Activated CD4-positive, alpha-beta memory T cell treated with anti-CD3 and anti-CD28 coated beads, Interleukin-2, amount 10 ng/mL, durations not matched to agents 7 days and 5 days (primary cell): ENCODE data around the gene SND1. TPM values are rescaled to one million over a fixed set of nuclear protein-coding genes. Genes with fewer than 3 reads are reported as not detected.

ENCODE experiments used
- CTCF ChIA-PET: fragments of 350-600 bp; sonication (Branson Sonifier 250); formaldehyde crosslinking; loops from one replicate; lab custom pipeline; 2021; ENCODE audit warnings: antibody characterized with exemption, inconsistent platforms; lab: Charles Lee
- POLR2A ChIA-PET: fragments of 350-600 bp; sonication (Branson Sonifier 250); formaldehyde crosslinking; loops from one replicate; lab custom pipeline; 2021; ENCODE audit warnings: antibody characterized with exemption; lab: Charles Lee
- DNase-seq: peaks from one replicate; pipeline ENCODE4 v3.0.0-alpha.2; 2020
- H3K27ac Mint-ChIP-seq: one replicate; pipeline ENCODE4 v1.8.0; 2021; ENCODE audit warnings: mild to moderate bottlenecking, mixed read lengths
- H3K27me3 Mint-ChIP-seq: one replicate; pipeline ENCODE4 v1.8.0; 2021; ENCODE audit warnings: mixed read lengths
- H3K36me3 Mint-ChIP-seq: one replicate; pipeline ENCODE4 v1.8.0; 2021; ENCODE audit warnings: low read depth, mixed read lengths
- H3K4me1 Mint-ChIP-seq: one replicate; pipeline ENCODE4 v1.8.0; 2021; ENCODE audit warnings: mixed read lengths
- H3K4me3 Mint-ChIP-seq: one replicate; pipeline ENCODE4 v1.8.0; 2021; ENCODE audit warnings: mild to moderate bottlenecking, mixed read lengths
- H3K9me3 Mint-ChIP-seq: one replicate; pipeline ENCODE4 v1.8.0; 2021; ENCODE audit warnings: mixed read lengths
- total RNA-seq, 2 experiments: library from RNA; stranded (reverse); gene quantifications; one replicate each; pipeline ENCODE4 v1.2.3, GENCODE V29; 2021

The SND1 gene
- total RNA-seq, 2 experiments from 2014 or later: 171 to 175 TPM

DNA sequence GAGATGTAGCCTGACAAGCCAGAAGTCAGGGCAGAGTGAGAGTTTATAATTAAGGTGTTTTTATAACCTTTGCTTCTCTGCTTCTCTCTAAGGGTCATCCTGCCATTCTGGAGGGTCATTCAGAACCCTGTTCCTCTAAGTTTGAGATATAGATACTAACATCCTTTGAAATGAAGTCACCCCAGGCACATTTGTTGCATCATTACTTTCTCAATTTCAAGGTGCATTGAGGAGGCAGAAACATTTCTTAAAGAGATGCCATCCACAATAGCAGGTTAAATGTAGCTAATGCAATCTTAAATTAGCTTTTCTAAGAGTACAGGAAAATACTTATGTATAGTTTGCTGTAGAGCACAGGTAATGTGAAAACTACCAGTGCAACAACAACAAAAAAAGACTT is 272.9 kb downstream of the SND1 start:
- DNase-seq: no peak
- no peaks in the 10 kb centered on the region for H3K9me3 Mint-ChIP-seq
- peaks cover 9% of the 10 kb centered on the region for H3K36me3 Mint-ChIP-seq
- H3K27ac Mint-ChIP-seq: no peak overlapping the region
- CTCF ChIA-PET: no interaction called here
- POLR2A ChIA-PET: no interaction called here
- no peaks in the 10 kb centered on the region for H3K27me3 Mint-ChIP-seq
- no peak overlapping the region for H3K4me3 Mint-ChIP-seq
- H3K4me1 Mint-ChIP-seq: peaks cover 14% of the 10 kb centered on the region

DNA sequence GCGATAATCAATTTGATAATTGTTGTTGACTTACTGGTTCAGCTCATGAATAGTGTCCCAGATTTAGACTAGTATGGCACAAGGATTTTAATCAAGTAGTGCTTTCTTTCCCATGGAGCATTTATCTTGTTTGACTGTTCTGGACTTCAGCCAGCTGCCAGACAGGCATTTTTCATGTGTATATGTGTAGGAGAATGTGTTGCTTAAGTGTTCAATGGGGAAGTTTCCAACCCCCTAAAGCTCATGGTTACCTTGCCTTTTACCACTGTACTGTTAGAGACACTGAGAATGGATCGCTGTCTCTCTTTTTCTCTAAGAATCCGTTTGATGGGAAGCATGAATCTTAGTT is 275.3 kb downstream of the SND1 start:
- CTCF ChIA-PET: no interaction called here
- Mint-ChIP-seq H3K4me1 (peaks cover 13% of the 10 kb centered on the region), H3K36me3 (peaks cover 25% of the 10 kb centered on the region), H3K9me3 (no peaks in the 10 kb centered on the region), H3K27me3 (no peaks in the 10 kb centered on the region), H3K4me3 (no peak overlapping the region), H3K27ac (no peak overlapping the region)
- POLR2A ChIA-PET: no interaction called here
- DNase-seq: no peak

DNA sequence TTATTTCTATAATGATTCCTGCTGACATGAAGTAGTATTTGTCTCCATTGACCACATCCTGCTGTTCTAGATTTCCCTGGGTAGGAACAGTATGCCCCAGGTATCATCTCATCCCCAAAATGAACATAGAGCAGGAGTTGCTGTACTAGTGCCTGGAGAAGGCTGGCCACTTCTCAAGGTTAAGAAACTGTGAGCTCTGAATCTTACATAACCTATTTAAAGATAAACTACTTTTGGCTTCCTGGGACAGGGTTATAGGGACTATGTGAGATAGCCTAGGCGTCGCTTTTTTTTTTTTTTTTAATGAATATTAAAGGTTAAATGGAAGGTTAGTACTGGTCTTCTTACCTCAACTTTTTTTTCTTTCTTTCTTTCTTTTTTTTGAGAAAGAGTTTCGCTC is 276.2 kb downstream of the SND1 start:
- Mint-ChIP-seq H3K36me3 (peaks cover 31% of the 10 kb centered on the region), H3K4me1 (peaks cover 13% of the 10 kb centered on the region), H3K9me3 (no peaks in the 10 kb centered on the region), H3K27ac (no peak overlapping the region), H3K27me3 (no peaks in the 10 kb centered on the region), H3K4me3 (no peak overlapping the region)
- POLR2A ChIA-PET: no interaction called here
- no peak for DNase-seq
- CTCF ChIA-PET: interaction anchor here (0.9 kb wide), 1 partner anchor 11 kb away, joined by 3 read pairs; no protein-coding TSS in a partner anchor

DNA sequence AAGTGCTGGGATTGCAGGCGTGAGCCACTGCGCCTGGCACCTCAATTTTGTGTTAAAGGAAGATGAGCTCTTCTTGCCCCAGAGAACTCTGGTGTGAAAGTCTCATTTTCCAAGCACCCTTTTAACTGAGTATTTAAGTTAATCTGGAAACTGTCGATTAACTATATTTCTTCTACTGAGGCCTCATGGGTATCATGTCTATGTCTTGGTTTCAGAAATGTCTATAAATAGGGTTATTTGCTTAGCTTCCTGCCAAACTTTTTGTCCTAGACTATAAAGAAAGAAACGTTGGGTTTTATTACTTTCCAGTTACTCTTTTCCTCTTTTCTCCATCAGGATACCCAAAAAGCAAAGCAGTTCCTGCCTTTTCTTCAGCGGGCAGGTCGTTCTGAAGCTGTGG is 276.9 kb downstream of the SND1 start:
- ChIA-PET POLR2A (no interaction called here), CTCF (interaction anchor here (0.9 kb wide), 1 partner anchor 12 kb away, joined by 3 read pairs; no protein-coding TSS in a partner anchor)
- peaks cover 31% of the 10 kb centered on the region for H3K36me3 Mint-ChIP-seq
- no peak overlapping the region for H3K4me3 Mint-ChIP-seq
- no peaks in the 10 kb centered on the region for H3K27me3 Mint-ChIP-seq
- no peak for DNase-seq
- H3K27ac Mint-ChIP-seq: no peak overlapping the region
- H3K4me1 Mint-ChIP-seq: peaks cover 13% of the 10 kb centered on the region
- no peaks in the 10 kb centered on the region for H3K9me3 Mint-ChIP-seq

DNA sequence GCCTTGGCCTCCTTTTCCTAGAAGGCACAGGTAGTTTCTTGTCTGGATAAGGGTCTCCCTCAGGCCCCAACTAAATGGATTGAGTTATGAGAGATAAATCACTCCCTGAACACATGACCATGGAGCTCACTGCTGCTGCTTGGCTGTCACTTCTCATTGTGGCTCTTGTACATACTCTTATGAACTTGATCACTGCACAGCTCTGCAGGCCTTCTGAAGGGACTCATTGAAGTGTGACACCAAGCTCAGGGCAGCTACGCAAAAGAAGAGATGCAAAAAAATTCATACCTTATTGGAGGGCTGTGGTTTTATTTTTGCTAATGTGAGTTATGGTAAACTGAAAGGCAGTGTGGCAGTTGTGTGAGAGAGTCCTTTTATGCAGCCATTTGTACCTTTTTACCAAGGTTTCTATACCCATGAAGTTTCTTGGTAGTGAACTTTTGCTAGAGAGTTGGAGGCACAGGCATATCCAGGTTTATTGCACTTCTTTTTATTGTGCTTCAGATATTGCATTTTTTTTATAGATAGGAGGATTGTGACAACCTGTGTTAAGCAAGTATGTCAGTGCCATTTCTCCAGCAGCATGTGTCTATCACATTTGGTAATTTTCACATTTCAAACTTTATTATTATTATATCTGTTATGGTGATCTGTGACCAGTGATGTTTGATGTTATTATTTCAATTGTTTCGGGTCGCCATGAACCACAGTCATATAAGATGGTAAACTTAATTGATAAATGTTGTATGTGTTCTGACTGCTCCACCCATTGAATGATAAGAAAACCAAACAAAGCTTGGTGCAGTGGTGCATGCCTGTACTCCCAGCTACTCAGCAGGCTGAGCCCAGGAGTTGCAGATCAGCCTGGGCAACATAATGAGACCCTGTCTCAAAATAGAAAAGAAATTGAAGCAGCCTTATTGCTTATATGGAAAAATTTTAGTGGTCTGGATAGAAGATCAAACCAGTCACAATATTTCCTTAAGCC is 278.6 kb downstream of the SND1 start:
- H3K36me3 Mint-ChIP-seq: peaks cover 31% of the 10 kb centered on the region
- CTCF ChIA-PET: interaction anchor here (1.0 kb wide), 1 partner anchor 11 kb away, joined by 3 read pairs; no protein-coding TSS in a partner anchor
- no peak for DNase-seq
- H3K4me1 Mint-ChIP-seq: peaks cover 13% of the 10 kb centered on the region
- POLR2A ChIA-PET: no interaction called here
- no peak overlapping the region for H3K4me3 Mint-ChIP-seq
- H3K27ac Mint-ChIP-seq: no peak overlapping the region
- no peaks in the 10 kb centered on the region for H3K9me3 Mint-ChIP-seq
- no peaks in the 10 kb centered on the region for H3K27me3 Mint-ChIP-seq

DNA sequence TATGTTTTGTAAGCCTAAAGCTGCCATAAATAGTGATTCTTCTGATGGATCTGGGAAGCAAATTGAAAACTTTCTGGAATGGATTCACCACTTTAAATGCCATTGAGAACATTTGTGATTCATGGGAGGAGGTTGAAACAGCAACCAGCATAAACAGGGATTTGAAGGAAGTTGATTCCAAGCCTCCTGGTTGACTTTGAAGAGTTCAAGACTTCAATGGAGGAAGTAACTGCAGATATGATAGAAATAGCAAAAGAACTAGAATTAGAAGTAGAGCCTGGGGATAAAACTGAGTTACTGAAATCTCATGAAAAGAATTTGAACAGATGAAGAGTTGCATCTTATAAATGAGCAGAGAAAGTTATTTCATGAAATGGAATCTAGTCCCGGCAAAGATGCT is 280.1 kb downstream of the SND1 start:
- CTCF ChIA-PET: interaction anchor here (1.0 kb wide), 1 partner anchor 9 kb away, joined by 3 read pairs; no protein-coding TSS in a partner anchor
- peaks cover 31% of the 10 kb centered on the region for H3K36me3 Mint-ChIP-seq
- no peaks in the 10 kb centered on the region for H3K9me3 Mint-ChIP-seq
- H3K4me3 Mint-ChIP-seq: no peak overlapping the region
- H3K27me3 Mint-ChIP-seq: no peaks in the 10 kb centered on the region
- POLR2A ChIA-PET: no interaction called here
- H3K4me1 Mint-ChIP-seq: peaks cover 8% of the 10 kb centered on the region
- no peak for DNase-seq
- no peak overlapping the region for H3K27ac Mint-ChIP-seq

DNA sequence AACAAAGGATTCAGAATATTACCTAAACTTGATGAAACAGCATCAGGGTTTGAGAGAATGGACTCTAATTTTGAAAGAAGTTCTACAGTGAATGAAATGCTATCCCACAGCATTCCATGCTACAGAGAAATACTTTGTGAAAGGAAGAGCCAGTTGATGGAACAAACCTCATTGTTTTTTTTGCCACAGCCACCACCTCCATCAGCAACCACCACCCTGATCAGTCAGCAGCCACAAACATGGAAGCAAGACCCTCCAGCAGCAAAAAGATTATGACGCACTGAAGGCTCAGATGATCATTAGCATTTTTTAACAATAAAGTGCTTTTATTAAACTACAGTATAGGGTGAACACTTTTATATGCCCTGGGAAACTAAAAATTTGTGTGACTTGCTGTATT is 280.5 kb downstream of the SND1 start:
- no peaks in the 10 kb centered on the region for H3K9me3 Mint-ChIP-seq
- peaks cover 31% of the 10 kb centered on the region for H3K36me3 Mint-ChIP-seq
- POLR2A ChIA-PET: no interaction called here
- CTCF ChIA-PET: no interaction called here
- H3K27ac Mint-ChIP-seq: no peak overlapping the region
- no peak overlapping the region for H3K4me3 Mint-ChIP-seq
- DNase-seq: no peak
- no peaks in the 10 kb centered on the region for H3K27me3 Mint-ChIP-seq
- peaks cover 4% of the 10 kb centered on the region for H3K4me1 Mint-ChIP-seq

DNA sequence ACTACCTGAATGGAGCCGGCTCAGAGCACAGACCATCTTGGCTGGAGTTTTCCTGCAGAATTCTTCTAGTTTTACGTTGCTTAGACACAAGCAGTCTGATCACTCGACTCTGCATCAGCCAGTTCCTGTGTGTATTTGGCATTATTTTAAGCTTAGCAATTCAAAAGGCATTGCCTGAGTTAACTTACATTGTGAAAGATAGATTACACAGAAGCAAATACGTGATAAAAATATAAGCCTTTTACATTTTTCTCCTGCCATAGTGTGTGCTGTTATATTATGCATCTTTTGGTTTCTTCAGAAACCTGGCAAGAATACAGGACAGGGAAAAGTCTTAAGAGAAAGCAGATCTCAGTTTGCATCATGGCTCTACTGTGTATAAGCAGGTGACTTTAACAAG is 281.2 kb downstream of the SND1 start:
- POLR2A ChIA-PET: no interaction called here
- peaks cover 31% of the 10 kb centered on the region for H3K36me3 Mint-ChIP-seq
- no peaks in the 10 kb centered on the region for H3K9me3 Mint-ChIP-seq
- peaks cover under 1% of the 10 kb centered on the region for H3K4me1 Mint-ChIP-seq
- CTCF ChIA-PET: no interaction called here
- no peaks in the 10 kb centered on the region for H3K27me3 Mint-ChIP-seq
- no peak overlapping the region for H3K27ac Mint-ChIP-seq
- no peak overlapping the region for H3K4me3 Mint-ChIP-seq
- DNase-seq: no peak

DNA sequence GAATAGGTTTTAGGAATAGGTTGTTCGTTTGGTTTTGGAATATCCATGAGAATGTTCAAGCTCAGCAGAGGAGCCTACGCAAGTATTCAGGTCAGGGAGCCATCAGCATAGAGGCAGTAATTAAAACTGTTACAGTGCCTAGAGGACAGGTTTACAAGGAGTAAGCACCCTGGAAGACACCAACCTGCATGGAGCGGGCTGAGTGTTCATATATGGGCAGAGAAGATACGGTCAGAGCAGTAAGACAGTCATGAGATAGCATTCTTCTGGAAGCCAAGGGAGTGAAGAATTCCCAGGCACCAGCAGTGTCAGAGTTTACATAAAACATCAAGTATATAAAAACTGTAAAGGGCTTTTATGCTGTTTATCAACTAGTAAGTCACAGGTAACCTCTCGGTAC is 282.7 kb downstream of the SND1 start:
- Mint-ChIP-seq H3K4me3 (no peak overlapping the region), H3K27ac (no peak overlapping the region), H3K36me3 (peaks cover 24% of the 10 kb centered on the region), H3K4me1 (no peaks in the 10 kb centered on the region), H3K9me3 (no peaks in the 10 kb centered on the region), H3K27me3 (no peaks in the 10 kb centered on the region)
- no peak for DNase-seq
- ChIA-PET CTCF (interaction anchor here (0.5 kb wide), 1 partner anchor 14 kb away, joined by 3 read pairs; no protein-coding TSS in a partner anchor), POLR2A (no interaction called here)

DNA sequence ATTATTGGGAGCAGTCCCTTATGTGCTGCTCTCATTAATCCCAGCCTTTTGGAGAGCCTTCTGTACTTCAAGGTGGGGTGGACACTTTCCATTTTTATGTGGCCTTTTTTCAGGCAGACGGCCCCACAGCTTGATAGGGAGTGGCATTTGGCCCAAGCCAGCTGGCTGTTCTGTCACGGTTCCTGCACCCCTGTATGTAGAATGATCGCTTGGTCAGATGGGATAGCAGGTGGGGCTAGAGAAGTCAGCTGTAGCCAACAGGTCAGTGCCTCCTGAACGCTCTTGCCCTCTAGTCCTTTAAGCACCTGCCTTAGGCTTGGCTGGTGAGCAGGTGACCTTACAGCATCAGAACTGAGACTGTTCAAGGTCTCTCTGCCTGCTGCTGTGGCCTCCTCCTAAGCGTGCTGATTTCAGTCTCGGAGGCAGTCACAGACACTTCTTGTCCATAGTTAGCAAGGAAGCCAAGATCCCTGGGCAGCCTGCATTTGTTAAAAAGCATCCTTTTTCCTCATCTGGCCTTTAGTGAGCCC is 283.9 kb downstream of the SND1 start:
- H3K4me1 Mint-ChIP-seq: no peaks in the 10 kb centered on the region
- H3K4me3 Mint-ChIP-seq: no peak overlapping the region
- H3K36me3 Mint-ChIP-seq: peaks cover 15% of the 10 kb centered on the region
- ChIA-PET POLR2A (no interaction called here), CTCF (no interaction called here)
- no peaks in the 10 kb centered on the region for H3K27me3 Mint-ChIP-seq
- H3K27ac Mint-ChIP-seq: no peak overlapping the region
- DNase-seq: no peak
- no peaks in the 10 kb centered on the region for H3K9me3 Mint-ChIP-seq

DNA sequence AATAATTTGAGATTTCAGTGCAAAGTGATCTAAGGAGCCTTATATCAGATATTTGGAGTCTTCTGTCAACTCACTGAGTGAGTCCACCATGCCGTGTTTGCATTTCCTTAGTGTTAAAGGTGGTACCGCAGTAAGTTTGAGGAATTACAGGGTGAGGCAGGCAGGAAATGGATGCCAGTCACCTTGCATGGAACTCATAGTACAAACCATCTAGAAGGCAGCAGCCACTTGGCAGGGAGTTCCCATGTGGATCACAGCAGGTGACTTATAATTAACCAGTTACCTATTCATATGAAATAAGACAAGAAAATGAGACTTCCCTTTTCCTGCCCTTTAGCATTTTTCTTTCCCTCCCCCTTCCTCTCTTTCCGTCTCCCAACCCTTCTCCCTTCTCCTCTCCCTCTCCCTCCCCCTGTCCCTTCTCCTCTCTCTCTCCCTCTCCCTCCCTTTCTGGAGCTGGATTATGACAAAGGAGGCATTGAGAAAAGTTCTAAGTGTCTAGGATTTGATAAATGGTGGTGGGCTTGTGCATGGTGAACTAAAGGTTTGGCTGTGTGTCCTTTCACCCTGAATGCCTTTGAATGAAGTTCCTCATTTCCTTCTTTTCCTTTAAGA is 285.2 kb downstream of the SND1 start:
- DNase-seq: no peak
- H3K27me3 Mint-ChIP-seq: no peaks in the 10 kb centered on the region
- H3K4me3 Mint-ChIP-seq: no peak overlapping the region
- no peak overlapping the region for H3K27ac Mint-ChIP-seq
- H3K4me1 Mint-ChIP-seq: no peaks in the 10 kb centered on the region
- ChIA-PET POLR2A (no interaction called here), CTCF (no interaction called here)
- H3K9me3 Mint-ChIP-seq: no peaks in the 10 kb centered on the region
- H3K36me3 Mint-ChIP-seq: peaks cover 8% of the 10 kb centered on the region

DNA sequence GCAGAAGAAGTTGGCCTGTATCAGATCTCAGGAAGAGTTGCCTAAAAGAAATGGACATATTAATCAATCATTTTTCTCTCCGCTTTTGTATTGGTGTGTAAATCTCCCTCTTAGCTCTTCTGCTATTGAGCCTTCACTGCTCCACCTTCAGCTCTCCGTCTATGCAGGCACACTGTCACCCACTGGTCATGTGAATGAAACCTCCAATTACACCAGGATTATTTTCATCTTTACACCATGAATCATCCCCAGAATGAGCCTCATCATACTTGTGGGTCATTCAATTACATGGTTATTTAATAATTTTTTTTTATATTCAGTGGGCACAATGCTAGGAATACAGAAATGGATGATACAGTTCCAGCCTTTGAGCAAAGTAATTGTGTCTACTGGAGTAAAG is 286.6 kb downstream of the SND1 start:
- POLR2A ChIA-PET: no interaction called here

More for the DNA sequence above, 286.6 kb downstream of the SND1 start:
- Mint-ChIP-seq H3K27me3 (no peaks in the 10 kb centered on the region), H3K4me3 (no peak overlapping the region), H3K36me3 (peaks cover 6% of the 10 kb centered on the region), H3K9me3 (no peaks in the 10 kb centered on the region), H3K27ac (no peak overlapping the region), H3K4me1 (no peaks in the 10 kb centered on the region)
- no peak for DNase-seq
- CTCF ChIA-PET: interaction anchor here (0.8 kb wide), 1 partner anchor 230 kb away, joined by 3 read pairs; no protein-coding TSS in a partner anchor
